Measurements from ENCODE around the gene SREBF1. TPM values are rescaled to one million over a fixed set of nuclear protein-coding genes. Genes with fewer than 3 reads are reported as not detected.

The SREBF1 gene
- total RNA-seq, 3 donors from 2014 or later, result 161 to 179 (median 170) TPM

DNA sequence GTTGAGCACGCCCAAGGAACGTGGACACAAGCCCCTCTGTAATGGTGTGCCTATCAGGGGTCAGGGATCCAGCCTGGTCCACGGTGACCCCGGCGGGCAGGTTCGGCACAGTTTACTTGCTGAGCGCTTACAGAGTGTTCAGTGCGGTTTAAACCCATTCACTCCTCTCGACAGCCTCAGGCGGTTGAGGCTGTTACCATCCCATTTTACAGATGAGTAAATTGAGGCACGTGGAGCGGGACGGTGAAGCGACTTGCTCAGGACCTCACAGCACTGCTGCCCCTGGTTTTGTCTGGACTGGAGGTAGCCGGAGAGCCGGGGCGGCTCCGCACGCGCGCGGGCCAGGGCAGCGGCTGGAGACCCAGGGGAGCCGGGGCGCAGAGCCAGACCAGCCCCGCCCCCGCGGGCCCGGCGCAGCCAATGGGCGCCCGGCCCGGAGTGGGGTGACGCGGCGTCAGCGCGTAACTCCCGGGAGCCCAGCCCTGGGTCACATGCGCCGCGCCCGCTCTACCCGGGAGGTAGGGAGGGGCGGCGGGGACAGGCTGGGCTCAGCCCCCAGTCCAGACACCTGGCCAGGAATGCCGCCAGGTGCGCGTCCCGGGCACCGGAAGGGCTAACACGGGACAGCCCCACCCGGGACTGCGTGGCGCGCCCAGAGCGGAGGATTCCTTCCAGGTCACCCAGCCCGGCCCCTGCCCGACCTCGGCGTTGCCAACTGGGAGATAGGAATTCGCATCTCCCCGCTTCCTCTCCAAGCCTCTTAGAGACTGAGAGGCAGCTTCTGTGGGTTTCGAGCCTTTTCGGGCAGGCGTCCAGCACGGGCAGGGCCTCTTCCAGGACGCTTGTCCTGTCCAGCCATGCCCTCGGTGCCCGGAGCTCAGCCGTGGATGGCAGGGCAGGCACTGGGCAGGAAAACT lies 3.3 kb upstream of the SREBF1 start:
- H3K4me3 ChIP-seq, result peak overlapping the region; percentile 24
- TF ChIP-seq, protein P1, sequence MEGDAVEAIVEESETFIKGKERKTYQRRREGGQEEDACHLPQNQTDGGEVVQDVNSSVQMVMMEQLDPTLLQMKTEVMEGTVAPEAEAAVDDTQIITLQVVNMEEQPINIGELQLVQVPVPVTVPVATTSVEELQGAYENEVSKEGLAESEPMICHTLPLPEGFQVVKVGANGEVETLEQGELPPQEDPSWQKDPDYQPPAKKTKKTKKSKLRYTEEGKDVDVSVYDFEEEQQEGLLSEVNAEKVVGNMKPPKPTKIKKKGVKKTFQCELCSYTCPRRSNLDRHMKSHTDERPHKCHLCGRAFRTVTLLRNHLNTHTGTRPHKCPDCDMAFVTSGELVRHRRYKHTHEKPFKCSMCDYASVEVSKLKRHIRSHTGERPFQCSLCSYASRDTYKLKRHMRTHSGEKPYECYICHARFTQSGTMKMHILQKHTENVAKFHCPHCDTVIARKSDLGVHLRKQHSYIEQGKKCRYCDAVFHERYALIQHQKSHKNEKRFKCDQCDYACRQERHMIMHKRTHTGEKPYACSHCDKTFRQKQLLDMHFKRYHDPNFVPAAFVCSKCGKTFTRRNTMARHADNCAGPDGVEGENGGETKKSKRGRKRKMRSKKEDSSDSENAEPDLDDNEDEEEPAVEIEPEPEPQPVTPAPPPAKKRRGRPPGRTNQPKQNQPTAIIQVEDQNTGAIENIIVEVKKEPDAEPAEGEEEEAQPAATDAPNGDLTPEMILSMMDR (IDR thresholded peaks at IDR 0.05), result no peak
- ATAC-seq, result peak; percentile 75
- no peaks in the 10 kb centered on the region for H3K9me3 ChIP-seq
- no peaks in the 10 kb centered on the region for H3K36me3 ChIP-seq (ENCODE audit: low read depth)
- DNase-seq, result peak; percentile 93 to 97 (median 96)
- peaks cover 54% of the 10 kb centered on the region for H3K4me1 ChIP-seq (ENCODE audit: low read depth)
- intact Hi-C loops (cut with DNase I, micrococcal nuclease), result loop anchor here in 1 of 2 donors (10.0 kb wide), 1 partner anchor 155 kb away; the partner anchor contains the start of gene RAI1

DNA sequence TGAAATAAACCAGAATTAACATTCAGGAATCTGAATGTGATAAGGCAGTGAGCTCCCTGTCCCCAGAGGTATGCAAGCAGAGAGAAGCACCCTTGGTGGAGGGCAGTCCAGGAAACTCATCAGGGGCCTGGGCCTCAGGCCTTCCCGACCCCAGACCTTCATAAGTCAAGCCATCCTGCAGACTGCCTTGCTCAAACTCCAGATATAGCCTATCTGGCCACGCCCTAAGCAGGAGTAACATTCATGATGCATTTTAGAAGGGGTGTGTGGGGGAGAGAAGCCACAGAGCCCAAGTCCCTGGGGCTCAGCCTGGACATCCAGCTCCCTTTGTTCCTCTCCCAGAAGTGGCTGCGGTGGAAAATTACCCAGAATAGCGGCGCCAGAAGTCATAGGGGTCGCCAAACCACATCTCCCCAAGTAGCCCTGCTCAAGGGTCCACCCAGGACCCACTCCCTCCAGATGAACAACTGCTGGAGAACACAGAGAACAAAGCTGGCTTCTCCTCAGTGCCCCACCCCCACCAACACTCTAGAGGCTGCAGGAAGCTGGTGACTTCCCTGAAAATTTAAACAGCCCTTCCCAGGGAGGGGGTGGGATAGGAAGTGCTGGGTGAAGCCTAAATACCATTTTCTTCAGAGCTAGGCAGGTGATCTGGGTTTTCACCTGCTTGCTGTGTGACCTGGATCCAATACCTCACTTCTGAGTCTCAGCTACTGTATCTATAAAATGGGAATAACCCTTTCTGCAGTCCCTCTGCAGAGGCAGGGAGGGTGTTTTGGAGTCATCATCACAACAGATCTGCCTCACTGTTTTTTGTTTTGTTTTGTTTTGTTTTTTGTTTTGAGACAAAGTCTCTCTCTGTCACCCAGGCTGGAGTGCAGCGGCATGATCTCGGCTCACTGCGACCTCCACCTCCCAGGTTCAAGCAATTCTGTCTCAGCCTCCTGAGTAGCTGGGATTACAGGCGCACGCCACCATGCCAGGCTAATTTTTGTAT lies 1.5 kb upstream of the SREBF1 start:
- Histone ChIP-seq H3K4me1 (ENCODE audit: low read depth) (peaks cover 61% of the 10 kb centered on the region), H3K4me3 (no peak overlapping the region), H3K36me3 (ENCODE audit: low read depth) (no peaks in the 10 kb centered on the region), H3K9me3 (no peaks in the 10 kb centered on the region)
- peak; percentile 32 for ATAC-seq
- DNase-seq, result peak; percentile 80 to 91 (median 80)
- intact Hi-C loops (cut with DNase I, micrococcal nuclease), result no loop called here
- TF ChIP-seq, protein P1 (IDR thresholded peaks at IDR 0.05), result no peak

DNA sequence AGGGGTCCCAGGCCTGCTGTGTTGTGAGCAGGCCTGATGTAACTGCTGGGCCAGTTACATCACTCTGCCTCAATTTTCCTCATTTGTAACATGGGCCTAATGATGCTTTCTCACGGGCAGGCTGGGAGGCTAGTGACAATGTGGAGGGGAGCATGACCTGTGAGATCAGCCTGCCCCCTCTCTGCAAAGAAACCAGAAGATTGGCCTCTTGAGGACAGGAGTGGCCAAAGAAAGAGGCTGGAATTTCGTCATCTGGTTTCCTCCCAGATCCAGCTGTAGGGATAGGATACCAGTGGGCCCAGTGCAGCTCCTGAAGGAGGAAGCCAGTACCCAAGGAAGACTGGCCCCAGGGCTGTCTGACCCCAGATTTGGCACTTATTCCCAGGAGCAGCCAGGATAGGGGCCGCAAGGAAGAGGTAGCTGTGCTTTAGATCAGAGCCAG lies 615 bp upstream of the SREBF1 start:
- intact Hi-C loops (cut with DNase I, micrococcal nuclease), result no loop called here
- ATAC-seq (peak; percentile 6), DNase-seq (peak; percentile 54 to 62 (median 54))

DNA sequence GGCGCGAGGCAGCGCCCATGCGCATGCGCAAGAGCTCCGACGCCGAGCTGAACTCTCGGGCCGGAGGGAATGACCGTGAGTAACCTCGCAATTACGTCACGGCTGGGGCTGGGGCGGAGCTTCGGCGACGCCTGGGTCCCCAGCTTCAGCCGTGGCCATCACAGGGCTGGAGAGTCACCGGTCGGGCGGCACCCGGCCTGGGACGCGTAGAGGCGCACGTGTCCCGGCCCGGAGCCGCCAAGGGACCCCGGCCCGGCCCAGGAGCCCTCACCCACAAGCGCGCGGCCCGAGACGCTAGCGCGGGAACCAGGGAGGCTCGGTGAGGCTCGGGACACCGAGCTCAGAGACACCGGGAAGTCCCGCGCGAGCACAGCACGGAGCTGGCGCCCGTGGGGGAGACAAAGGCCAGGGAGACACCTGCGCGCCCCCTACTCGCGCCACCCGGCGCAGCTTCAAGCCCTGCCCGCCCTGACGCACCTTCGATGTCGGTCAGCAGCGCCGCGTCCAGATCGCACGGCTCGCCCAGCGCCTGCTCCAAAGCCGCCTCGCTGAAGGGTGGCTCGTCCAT lies 452 bp downstream of the SREBF1 start:
- Histone ChIP-seq H3K4me3 (peak overlapping the region; percentile 89), H3K9me3 (no peaks in the 10 kb centered on the region), H3K36me3 (ENCODE audit: low read depth) (no peaks in the 10 kb centered on the region), H3K4me1 (ENCODE audit: low read depth) (peaks cover 66% of the 10 kb centered on the region)
- DNase-seq, result peak; percentile 98 to 99 (median 98)
- intact Hi-C loops (cut with DNase I, micrococcal nuclease), result no loop called here
- ATAC-seq, result peak; percentile 77
- TF ChIP-seq, protein P1 (IDR thresholded peaks at IDR 0.05), result no peak

More for the DNA sequence above, 615 bp upstream of the SREBF1 start:
- Histone ChIP-seq H3K4me3 (peak overlapping the region; percentile 89), H3K4me1 (ENCODE audit: low read depth) (peaks cover 61% of the 10 kb centered on the region), H3K36me3 (ENCODE audit: low read depth) (no peaks in the 10 kb centered on the region), H3K9me3 (no peaks in the 10 kb centered on the region)
- TF ChIP-seq, protein P1 (IDR thresholded peaks at IDR 0.05), result no peak
